ENCODE data around the gene UBE2E2. TPM values are rescaled to one million over a fixed set of nuclear protein-coding genes. Genes with fewer than 3 reads are reported as not detected.

Gene UBE2E2
- total RNA-seq, 3 donors from 2014 or later, result 4.8 to 24.4 (median 8.9) TPM

DNA sequence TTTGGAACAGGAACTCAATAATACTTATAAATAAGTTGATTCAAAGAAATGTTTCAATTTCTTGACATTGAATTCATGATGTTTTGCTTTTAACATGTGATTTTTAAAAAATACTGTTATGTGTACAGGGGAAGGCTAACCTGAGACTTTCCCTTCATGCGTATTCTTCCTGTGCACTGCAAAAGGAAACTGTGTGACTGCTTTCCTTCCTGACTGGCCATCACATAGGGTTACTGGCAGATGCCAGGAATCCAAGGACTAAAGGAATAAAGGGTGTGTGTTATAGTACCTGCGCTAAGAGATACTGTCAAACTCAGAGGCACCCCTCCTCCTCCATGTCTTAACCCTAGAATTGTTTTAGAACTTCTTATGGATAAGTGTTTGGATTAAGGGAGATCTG lies 236.0 kb downstream of the UBE2E2 start:
- no peaks in the 10 kb centered on the region for H3K4me1 ChIP-seq (ENCODE audit: low read depth)
- ATAC-seq (no peak), DNase-seq (no peak)
- no peak overlapping the region for H3K4me3 ChIP-seq
- H3K9me3 ChIP-seq, result no peaks in the 10 kb centered on the region
- no peaks in the 10 kb centered on the region for H3K36me3 ChIP-seq (ENCODE audit: low read depth)
- TF ChIP-seq, protein P1, sequence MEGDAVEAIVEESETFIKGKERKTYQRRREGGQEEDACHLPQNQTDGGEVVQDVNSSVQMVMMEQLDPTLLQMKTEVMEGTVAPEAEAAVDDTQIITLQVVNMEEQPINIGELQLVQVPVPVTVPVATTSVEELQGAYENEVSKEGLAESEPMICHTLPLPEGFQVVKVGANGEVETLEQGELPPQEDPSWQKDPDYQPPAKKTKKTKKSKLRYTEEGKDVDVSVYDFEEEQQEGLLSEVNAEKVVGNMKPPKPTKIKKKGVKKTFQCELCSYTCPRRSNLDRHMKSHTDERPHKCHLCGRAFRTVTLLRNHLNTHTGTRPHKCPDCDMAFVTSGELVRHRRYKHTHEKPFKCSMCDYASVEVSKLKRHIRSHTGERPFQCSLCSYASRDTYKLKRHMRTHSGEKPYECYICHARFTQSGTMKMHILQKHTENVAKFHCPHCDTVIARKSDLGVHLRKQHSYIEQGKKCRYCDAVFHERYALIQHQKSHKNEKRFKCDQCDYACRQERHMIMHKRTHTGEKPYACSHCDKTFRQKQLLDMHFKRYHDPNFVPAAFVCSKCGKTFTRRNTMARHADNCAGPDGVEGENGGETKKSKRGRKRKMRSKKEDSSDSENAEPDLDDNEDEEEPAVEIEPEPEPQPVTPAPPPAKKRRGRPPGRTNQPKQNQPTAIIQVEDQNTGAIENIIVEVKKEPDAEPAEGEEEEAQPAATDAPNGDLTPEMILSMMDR (IDR thresholded peaks at IDR 0.05), result no peak
- intact Hi-C loops (cut with DNase I, micrococcal nuclease), result loop anchor here in 1 of 2 donors (10.0 kb wide), 1 partner anchor 436 kb away; no protein-coding TSS in a partner anchor

DNA sequence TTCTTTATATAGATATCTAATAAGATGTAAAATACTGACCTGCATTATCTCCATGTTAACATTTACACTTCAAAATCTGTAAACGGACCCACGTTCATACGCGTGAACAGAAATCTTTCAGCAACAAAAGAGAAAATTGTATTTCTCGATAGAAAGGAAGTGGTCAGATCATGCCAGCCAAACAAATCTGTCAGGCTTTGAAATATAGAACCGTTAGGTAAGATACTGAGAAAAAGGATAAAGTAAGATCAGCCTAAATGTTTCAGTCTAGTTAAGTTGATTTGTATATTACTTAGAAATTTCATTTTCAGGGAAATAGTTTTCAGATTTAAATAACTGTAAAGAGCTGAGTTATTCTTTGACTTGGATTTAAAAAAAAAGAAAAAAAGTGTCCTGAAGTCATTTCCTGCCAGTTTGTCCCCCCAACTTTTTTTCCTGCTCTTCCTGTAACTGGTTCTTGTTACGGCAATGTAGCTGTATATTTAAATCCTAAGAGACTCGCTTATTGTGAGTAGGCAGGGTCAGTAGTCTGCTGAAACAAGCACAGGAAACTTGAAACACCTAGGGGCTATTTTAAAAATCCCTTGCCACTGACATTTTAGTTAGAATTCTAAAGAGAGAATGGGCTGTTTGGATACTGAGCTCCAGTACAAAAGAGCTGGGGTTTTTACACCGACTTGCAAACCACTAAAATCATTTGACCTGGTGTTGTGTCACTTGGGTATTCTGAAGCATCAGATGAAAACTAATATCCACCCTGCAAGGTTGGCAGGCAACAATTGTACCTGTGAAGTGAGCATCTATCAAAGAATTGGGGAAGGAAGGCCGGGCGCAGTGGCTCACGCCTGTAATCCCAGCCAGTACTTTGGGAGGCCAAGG lies 237.5 kb downstream of the UBE2E2 start:
- H3K36me3 ChIP-seq (ENCODE audit: low read depth), result no peaks in the 10 kb centered on the region
- DNase-seq (no peak), ATAC-seq (no peak)
- intact Hi-C loops (cut with DNase I, micrococcal nuclease), result no loop called here
- TF ChIP-seq, protein P1 (IDR thresholded peaks at IDR 0.05), result no peak
- H3K4me3 ChIP-seq, result no peak overlapping the region
- no peaks in the 10 kb centered on the region for H3K9me3 ChIP-seq
- H3K4me1 ChIP-seq (ENCODE audit: low read depth), result no peaks in the 10 kb centered on the region

DNA sequence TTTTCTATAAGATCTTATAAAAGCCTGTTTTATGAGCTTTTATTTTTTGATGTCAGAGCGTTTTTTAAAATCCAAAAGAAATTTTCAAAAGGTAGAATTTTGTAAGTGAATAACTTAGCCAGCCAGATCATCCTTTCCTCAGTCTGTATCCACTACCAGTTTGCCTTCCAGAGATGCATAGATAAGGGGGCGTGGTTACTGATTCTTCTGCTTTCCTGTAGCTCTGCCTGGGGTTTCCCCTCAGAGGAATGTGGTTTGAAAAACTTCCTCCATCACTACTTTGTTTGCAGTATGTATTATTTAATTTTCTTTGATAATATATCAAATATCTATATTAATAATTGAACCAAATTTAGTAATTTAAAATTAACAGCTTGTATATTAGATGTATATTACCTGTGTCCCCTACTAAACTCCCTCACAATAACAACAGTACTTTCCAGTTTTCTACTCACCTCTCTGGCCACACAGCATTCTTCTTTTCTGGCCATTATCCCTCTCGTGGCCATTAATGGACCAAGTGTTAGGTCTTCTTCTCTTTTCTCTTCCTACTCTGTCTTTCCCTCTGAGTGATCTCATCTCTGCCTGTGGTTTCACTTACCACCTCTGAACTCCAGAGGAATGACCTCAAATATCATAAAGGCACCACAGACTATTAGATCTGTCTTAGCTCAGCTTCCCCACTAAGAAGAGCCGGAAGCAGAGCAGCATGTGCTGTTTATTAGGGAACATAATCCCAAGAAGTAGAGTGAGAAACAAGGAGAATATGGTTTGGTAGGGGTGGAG lies 239.7 kb downstream of the UBE2E2 start:
- Histone ChIP-seq H3K4me3 (no peak overlapping the region), H3K4me1 (ENCODE audit: low read depth) (no peaks in the 10 kb centered on the region), H3K36me3 (ENCODE audit: low read depth) (no peaks in the 10 kb centered on the region), H3K9me3 (no peaks in the 10 kb centered on the region)
- no peak for DNase-seq
- TF ChIP-seq, protein P1 (IDR thresholded peaks at IDR 0.05), result no peak
- intact Hi-C loops (cut with DNase I, micrococcal nuclease), result no loop called here
- ATAC-seq, result no peak

DNA sequence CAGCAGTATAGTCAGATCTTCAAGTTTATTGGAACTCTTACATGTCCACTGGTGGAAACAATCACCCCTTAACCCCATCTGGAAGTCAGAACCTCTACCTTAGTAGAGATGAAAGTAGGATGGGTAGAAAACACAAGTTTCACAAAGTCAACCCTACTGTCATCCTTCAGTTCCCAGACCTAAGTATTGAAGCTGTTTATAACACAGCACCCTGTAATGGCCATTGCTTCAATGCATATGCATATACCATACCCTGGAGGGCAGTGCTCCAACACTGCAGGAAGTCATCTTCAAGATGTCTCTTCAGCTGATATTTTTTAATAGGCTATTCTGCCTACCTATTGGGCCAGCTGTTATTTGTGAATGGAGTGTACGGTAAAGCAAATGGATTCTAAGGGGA lies 241.3 kb downstream of the UBE2E2 start:
- H3K4me1 ChIP-seq (ENCODE audit: low read depth), result no peaks in the 10 kb centered on the region
- no peaks in the 10 kb centered on the region for H3K9me3 ChIP-seq
- no peak overlapping the region for H3K4me3 ChIP-seq
- no peak for DNase-seq
- no peak for ATAC-seq
- intact Hi-C loops (cut with DNase I, micrococcal nuclease), result no loop called here
- TF ChIP-seq, protein P1 (IDR thresholded peaks at IDR 0.05), result no peak
- no peaks in the 10 kb centered on the region for H3K36me3 ChIP-seq (ENCODE audit: low read depth)

DNA sequence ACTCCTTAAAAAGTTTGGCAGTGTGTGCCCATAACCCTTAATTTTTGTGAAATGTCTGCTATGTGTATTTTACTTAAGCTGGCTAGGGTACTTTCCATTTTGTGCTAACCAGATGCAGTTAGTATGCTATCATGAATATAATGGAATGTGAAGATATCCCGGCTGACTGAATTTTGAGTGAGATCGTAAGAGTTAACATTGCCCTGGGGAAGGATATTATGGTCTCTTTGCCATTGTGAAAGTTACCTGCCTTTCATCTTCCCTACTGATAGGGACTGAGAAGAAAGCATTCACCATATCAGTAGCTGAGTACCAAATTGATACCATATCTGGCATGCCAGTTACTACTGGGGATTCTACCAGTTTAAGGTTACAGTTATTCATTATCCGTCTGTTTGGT lies 243.2 kb downstream of the UBE2E2 start:
- intact Hi-C loops (cut with DNase I, micrococcal nuclease), result no loop called here
- Histone ChIP-seq H3K4me3 (no peak overlapping the region), H3K36me3 (ENCODE audit: low read depth) (no peaks in the 10 kb centered on the region), H3K4me1 (ENCODE audit: low read depth) (no peaks in the 10 kb centered on the region), H3K9me3 (no peaks in the 10 kb centered on the region)
- TF ChIP-seq, protein P1 (IDR thresholded peaks at IDR 0.05), result no peak
- no peak for DNase-seq
- no peak for ATAC-seq
